CD4-positive, alpha-beta T cell (primary cell): ENCODE data around the gene CNOT6. TPM values are rescaled to one million over a fixed set of nuclear protein-coding genes. Genes with fewer than 3 reads are reported as not detected.

Source experiments
- ATAC-seq: fragments of 200-7000 bp; cut with Tn5 transposase; one replicate; pipeline ENCODE4 v1.10.0; 2022; ENCODE audit warnings: mild to moderate bottlenecking; ENCODE audit not compliant: poor library complexity
- CTCF ChIA-PET: fragments of 350-600 bp; sonication (Branson Sonifier 250); formaldehyde crosslinking; loops from one replicate; lab custom pipeline; 2021; ENCODE audit warnings: antibody characterized with exemption, inconsistent platforms; lab: Charles Lee
- POLR2A ChIA-PET: fragments of 350-600 bp; sonication (Branson Sonifier 250); formaldehyde crosslinking; loops from one replicate; lab custom pipeline; 2021; ENCODE audit warnings: antibody characterized with exemption, inconsistent platforms; lab: Charles Lee
- DNase-seq, 14 experiments: peaks; one replicate each; pipeline ENCODE4 v3.0.0-alpha.2; 2013 to 2020; ENCODE audit warnings: mixed read lengths in 2 of 14
- H3K27ac ChIP-seq, 2 donors: one replicate each; pipeline versions ENCODE4 v1.5.1 to v1.7.0; 2013; ENCODE audit warnings: low read length in 2 of 2, low read depth in 1 of 2, mild to moderate bottlenecking in 1 of 2
- H3K27me3 ChIP-seq, 2 experiments: 1 replicate in 1 of 2; 2 replicates in 1 of 2; pipeline versions ENCODE4 v1.6.1 to v1.7.0; 2013; ENCODE audit warnings: low read length in 2 of 2, control low read depth in 1 of 2, mild to moderate bottlenecking in 1 of 2, moderate library complexity in 1 of 2; ENCODE audit not compliant: insufficient read depth in 2 of 2, control insufficient read depth in 1 of 2
- H3K36me3 ChIP-seq: one replicate; pipeline ENCODE4 v1.6.1; 2013; ENCODE audit warnings: low read length, control low read depth; ENCODE audit not compliant: insufficient read depth
- H3K4me1 ChIP-seq: one replicate; pipeline ENCODE4 v1.6.1; 2013; ENCODE audit warnings: low read length, control low read depth; ENCODE audit not compliant: insufficient read depth
- H3K4me3 ChIP-seq: one replicate; pipeline ENCODE4 v1.5.1; 2013; ENCODE audit warnings: mild to moderate bottlenecking, low read length, moderate library complexity
- H3K9me3 ChIP-seq, 2 experiments: 1 replicate in 1 of 2; 2 replicates in 1 of 2; pipeline versions ENCODE4 v1.6.1 to v1.7.0; 2013; ENCODE audit warnings: low read length in 2 of 2, mild to moderate bottlenecking in 2 of 2, control low read depth in 1 of 2, moderate library complexity in 1 of 2; ENCODE audit not compliant: control insufficient read depth in 1 of 2, insufficient read depth in 1 of 2
- H3K27ac Mint-ChIP-seq: one replicate; pipeline ENCODE4 v1.8.0; 2020; ENCODE audit warnings: mixed read lengths
- H3K27me3 Mint-ChIP-seq: one replicate; pipeline ENCODE4 v1.8.0; 2021; ENCODE audit warnings: mixed read lengths
- H3K36me3 Mint-ChIP-seq: one replicate; pipeline ENCODE4 v1.8.0; 2021; ENCODE audit warnings: low read depth, mixed read lengths
- H3K4me1 Mint-ChIP-seq: one replicate; pipeline ENCODE4 v1.8.0; 2021; ENCODE audit warnings: low read depth, mixed read lengths
- H3K4me3 Mint-ChIP-seq: one replicate; pipeline ENCODE4 v1.8.0; 2020; ENCODE audit warnings: mild to moderate bottlenecking, mixed read lengths
- H3K9me3 Mint-ChIP-seq: one replicate; pipeline ENCODE4 v1.8.0; 2020; ENCODE audit warnings: mixed read lengths
- intact Hi-C, 2 experiments: fragments of 100-400 bp; cut with DNase I in 1 of 2; cut with micrococcal nuclease in 1 of 2; formaldehyde crosslinking; loops; one replicate each; pipeline versions ENCODE4 v1.15.1 to v1.9.0; 2023 to 2025; cut with DNase I, micrococcal nuclease
- total RNA-seq, 174 experiments: library from RNA in 2 of 174; stranded (reverse) in 2 of 174; gene quantifications; one replicate each; pipeline ENCODE4 v1.2.3 and lab custom pipeline; 2021 to 2026
- TF ChIP-seq, protein P1 (sequence below): fragments of 200-600 bp; IDR thresholded peaks from one replicate; pipeline ENCODE4 v1.8.0; 2022; ENCODE audit warnings: antibody characterized with exemption, mild to moderate bottlenecking

The CNOT6 gene
- total RNA-seq, 2 experiments from 2014 or later, result 12.5 to 13.8 TPM

- no peaks in the 10 kb centered on the region for H3K9me3 Mint-ChIP-seq
- H3K4me3 Mint-ChIP-seq, result no peak overlapping the region
- Histone ChIP-seq H3K9me3 (no peaks in the 10 kb centered on the region), H3K27me3 (peaks cover 20 to 33% of the 10 kb centered on the region in 2 experiments), H3K27ac (no peak overlapping the region), H3K4me1 (peaks cover 11% of the 10 kb centered on the region), H3K4me3 (no peak overlapping the region), H3K36me3 (no peaks in the 10 kb centered on the region)
- DNase-seq (no peak), ATAC-seq (no peak)
- TF ChIP-seq, protein P1, sequence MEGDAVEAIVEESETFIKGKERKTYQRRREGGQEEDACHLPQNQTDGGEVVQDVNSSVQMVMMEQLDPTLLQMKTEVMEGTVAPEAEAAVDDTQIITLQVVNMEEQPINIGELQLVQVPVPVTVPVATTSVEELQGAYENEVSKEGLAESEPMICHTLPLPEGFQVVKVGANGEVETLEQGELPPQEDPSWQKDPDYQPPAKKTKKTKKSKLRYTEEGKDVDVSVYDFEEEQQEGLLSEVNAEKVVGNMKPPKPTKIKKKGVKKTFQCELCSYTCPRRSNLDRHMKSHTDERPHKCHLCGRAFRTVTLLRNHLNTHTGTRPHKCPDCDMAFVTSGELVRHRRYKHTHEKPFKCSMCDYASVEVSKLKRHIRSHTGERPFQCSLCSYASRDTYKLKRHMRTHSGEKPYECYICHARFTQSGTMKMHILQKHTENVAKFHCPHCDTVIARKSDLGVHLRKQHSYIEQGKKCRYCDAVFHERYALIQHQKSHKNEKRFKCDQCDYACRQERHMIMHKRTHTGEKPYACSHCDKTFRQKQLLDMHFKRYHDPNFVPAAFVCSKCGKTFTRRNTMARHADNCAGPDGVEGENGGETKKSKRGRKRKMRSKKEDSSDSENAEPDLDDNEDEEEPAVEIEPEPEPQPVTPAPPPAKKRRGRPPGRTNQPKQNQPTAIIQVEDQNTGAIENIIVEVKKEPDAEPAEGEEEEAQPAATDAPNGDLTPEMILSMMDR, result no peak
- H3K27ac Mint-ChIP-seq, result no peak overlapping the region
- intact Hi-C loops, result no loop called here
- CTCF ChIA-PET, result no interaction called here
- peaks cover 10% of the 10 kb centered on the region for H3K4me1 Mint-ChIP-seq
- peaks cover 47% of the 10 kb centered on the region for H3K27me3 Mint-ChIP-seq
- POLR2A ChIA-PET, result no interaction called here
- no peaks in the 10 kb centered on the region for H3K36me3 Mint-ChIP-seq
These were observed 96.5 kb downstream of the CNOT6 start for GRCh38 chr5:180590543-180591310.

DNA sequence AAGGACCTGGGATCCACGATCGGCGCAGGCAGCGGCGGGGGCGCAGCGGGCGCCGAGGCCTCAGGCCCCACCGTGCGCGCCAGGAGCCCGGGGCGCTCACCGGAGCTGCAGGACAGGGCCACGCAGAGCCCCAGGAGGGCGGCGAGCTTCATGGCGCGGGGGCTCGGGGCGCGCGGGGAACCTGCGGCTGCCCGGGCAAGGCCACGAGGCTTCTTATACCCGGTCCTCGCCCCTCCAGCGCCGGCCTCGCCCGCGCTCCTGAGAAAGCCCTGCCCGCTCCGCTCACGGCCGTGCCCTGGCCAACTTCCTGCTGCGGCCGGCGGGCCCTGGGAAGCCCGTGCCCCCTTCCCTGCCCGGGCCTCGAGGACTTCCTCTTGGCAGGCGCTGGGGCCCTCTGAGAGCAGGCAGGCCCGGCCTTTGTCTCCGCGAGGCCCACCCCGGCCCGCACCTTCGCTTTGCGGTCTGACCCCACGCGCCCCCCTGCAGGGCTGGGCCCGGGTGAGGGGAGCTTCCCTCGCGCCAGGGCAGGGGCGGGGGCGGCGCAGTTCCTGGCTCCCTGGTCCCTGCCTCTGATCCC, 97.2 kb downstream of the CNOT6 start, which contains the start of gene SCGB3A1:
Gene SCGB3A1 (minus strand): TSS at position 189 of the 577 bp plus-strand sequence. CDS start 37 bp downstream, at position 152.
- peak in 1 of 14 experiments; percentile 8 for DNase-seq
- ATAC-seq, result no peak
- intact Hi-C loops, result no loop called here
- H3K27ac Mint-ChIP-seq, result no peak within 1 kb of the TSS
- no peaks in the 10 kb centered on the region for H3K9me3 Mint-ChIP-seq
- no peaks in the 10 kb centered on the region for H3K36me3 ChIP-seq
- H3K4me3 ChIP-seq, result no peak within 1 kb of the TSS
- no peaks in the 10 kb centered on the region for H3K9me3 ChIP-seq
- peaks cover 43% of the 10 kb centered on the region for H3K27me3 Mint-ChIP-seq
- H3K4me1 ChIP-seq, result peaks cover 11% of the 10 kb centered on the region
- TF ChIP-seq, protein P1, result no peak
- ChIA-PET POLR2A (no interaction called here), CTCF (no interaction called here)
- H3K4me1 Mint-ChIP-seq, result peaks cover 10% of the 10 kb centered on the region
- peaks cover 20 to 33% of the 10 kb centered on the region in 2 experiments for H3K27me3 ChIP-seq
- H3K27ac ChIP-seq, result no peak within 1 kb of the TSS
- H3K36me3 Mint-ChIP-seq, result no peaks in the 10 kb centered on the region
- H3K4me3 Mint-ChIP-seq, result no peak within 1 kb of the TSS

DNA sequence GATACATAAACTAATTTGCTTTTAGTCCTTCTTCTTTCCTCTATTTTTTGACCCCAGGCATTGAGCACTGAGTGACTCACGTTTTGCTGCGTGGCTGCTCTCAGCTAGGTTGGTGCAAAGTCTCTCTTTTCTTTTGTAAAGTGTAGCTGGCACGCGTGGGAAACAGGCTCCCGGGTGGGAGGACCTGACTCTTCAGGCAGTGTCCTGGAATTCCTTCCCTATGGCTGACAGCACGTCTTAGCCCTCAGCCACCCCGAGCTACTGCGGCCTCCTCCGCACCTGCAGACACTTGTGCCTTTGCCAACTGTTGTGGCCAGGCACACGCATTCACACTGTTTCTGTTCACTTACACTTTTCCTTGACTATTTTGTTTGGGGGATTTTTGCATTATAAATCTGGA, 98.0 kb downstream of the CNOT6 start:
- POLR2A ChIA-PET, result no interaction called here
- no peak for DNase-seq
- CTCF ChIA-PET, result no interaction called here
- no peak for ATAC-seq
- H3K27ac Mint-ChIP-seq, result no peak overlapping the region
- no peaks in the 10 kb centered on the region for H3K36me3 Mint-ChIP-seq
- peaks cover 39% of the 10 kb centered on the region for H3K27me3 Mint-ChIP-seq
- TF ChIP-seq, protein P1, result no peak
- no peak overlapping the region for H3K27ac ChIP-seq
- intact Hi-C loops, result no loop called here
- peaks cover 10% of the 10 kb centered on the region for H3K4me1 Mint-ChIP-seq
- no peaks in the 10 kb centered on the region for H3K36me3 ChIP-seq
- H3K4me3 ChIP-seq, result no peak overlapping the region
- peaks cover 20 to 33% of the 10 kb centered on the region in 2 experiments for H3K27me3 ChIP-seq
- H3K4me3 Mint-ChIP-seq, result no peak overlapping the region
- peaks cover 11% of the 10 kb centered on the region for H3K4me1 ChIP-seq
- no peaks in the 10 kb centered on the region for H3K9me3 ChIP-seq
- no peaks in the 10 kb centered on the region for H3K9me3 Mint-ChIP-seq
